Suprapubic skin (tissue), 4 donors: Measurements from ENCODE around the gene TMEM109.

Experiments
- CTCF ChIP-seq, 2 donors: fragments of 200-600 bp in 1 of 2; fragments of 450-650 bp in 1 of 2; sonication (generic) in 1 of 2; IDR thresholded peaks; one replicate each; pipeline ENCODE4 v1.5.1; 2016 to 2019; ENCODE audit warnings: antibody characterized with exemption in 2 of 2, mild to moderate bottlenecking in 1 of 2, moderate library complexity in 1 of 2
- EP300 ChIP-seq: sonication (generic); formaldehyde crosslinking; IDR thresholded peaks from one replicate; pipeline ENCODE4 v1.6.1; 2017; ENCODE audit warnings: antibody characterized with exemption
- POLR2A ChIP-seq, 2 donors: fragments of 450-650 bp; IDR thresholded peaks; one replicate each; pipeline ENCODE4 v1.6.1; 2017; ENCODE audit warnings: antibody characterized with exemption in 2 of 2, mild to moderate bottlenecking in 2 of 2, moderate library complexity in 2 of 2
- POLR2AphosphoS5 ChIP-seq, 3 donors: sonication (generic); formaldehyde crosslinking; IDR thresholded peaks; one replicate each; pipeline ENCODE4 v1.6.1; 2017; ENCODE audit warnings: antibody characterized with exemption in 3 of 3

GRCh38 chr11:60918939-60919265, 4.9 kb downstream of the TMEM109 start:
- TF ChIP-seq CTCF (IDR thresholded peaks at IDR 0.05) (no peak), POLR2A (IDR thresholded peaks at IDR 0.05) (no peak), POLR2AphosphoS5 (IDR thresholded peaks at IDR 0.05) (no peak), EP300 (no peak)
